B cell (primary cell): ENCODE measurements around the gene ALG2.

Source experiments
- CTCF ChIP-seq: fragments of 200-600 bp; IDR thresholded peaks from one replicate; pipeline ENCODE4 v1.8.0; 2022; ENCODE audit warnings: antibody characterized with exemption, mild to moderate bottlenecking
- EZH2 ChIP-seq: IDR thresholded peaks from 2 replicates; pipeline ENCODE4 v1.6.1; 2012; ENCODE audit warnings: borderline replicate concordance, low read depth, mild to moderate bottlenecking, moderate library complexity, low read length; ENCODE audit not compliant: insufficient read depth, poor library complexity, severe bottlenecking

GRCh38 chr9:99239341-99240060 is 17.8 kb upstream of the ALG2 start:
- TF ChIP-seq EZH2 (no peak), CTCF (no peak)
